Ureter (tissue), 1 donor: ENCODE results near the gene NIF3L1. TPM values are rescaled to one million over a fixed set of nuclear protein-coding genes. Genes with fewer than 3 reads are reported as not detected.

Experiments used
- DNase-seq: peaks from one replicate; pipeline ENCODE4 v3.0.0-alpha.2; 2020; ENCODE audit warnings: low spot score
- total RNA-seq: library from RNA; stranded (reverse); gene quantifications from one replicate; pipeline ENCODE4 v1.2.4, GENCODE V29; 2023
- donor health status: DM: yes; HTN: yes; CAD: no.

Gene NIF3L1, protein sequence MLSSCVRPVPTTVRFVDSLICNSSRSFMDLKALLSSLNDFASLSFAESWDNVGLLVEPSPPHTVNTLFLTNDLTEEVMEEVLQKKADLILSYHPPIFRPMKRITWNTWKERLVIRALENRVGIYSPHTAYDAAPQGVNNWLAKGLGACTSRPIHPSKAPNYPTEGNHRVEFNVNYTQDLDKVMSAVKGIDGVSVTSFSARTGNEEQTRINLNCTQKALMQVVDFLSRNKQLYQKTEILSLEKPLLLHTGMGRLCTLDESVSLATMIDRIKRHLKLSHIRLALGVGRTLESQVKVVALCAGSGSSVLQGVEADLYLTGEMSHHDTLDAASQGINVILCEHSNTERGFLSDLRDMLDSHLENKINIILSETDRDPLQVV
- total RNA-seq = 30.8 TPM

DNA sequence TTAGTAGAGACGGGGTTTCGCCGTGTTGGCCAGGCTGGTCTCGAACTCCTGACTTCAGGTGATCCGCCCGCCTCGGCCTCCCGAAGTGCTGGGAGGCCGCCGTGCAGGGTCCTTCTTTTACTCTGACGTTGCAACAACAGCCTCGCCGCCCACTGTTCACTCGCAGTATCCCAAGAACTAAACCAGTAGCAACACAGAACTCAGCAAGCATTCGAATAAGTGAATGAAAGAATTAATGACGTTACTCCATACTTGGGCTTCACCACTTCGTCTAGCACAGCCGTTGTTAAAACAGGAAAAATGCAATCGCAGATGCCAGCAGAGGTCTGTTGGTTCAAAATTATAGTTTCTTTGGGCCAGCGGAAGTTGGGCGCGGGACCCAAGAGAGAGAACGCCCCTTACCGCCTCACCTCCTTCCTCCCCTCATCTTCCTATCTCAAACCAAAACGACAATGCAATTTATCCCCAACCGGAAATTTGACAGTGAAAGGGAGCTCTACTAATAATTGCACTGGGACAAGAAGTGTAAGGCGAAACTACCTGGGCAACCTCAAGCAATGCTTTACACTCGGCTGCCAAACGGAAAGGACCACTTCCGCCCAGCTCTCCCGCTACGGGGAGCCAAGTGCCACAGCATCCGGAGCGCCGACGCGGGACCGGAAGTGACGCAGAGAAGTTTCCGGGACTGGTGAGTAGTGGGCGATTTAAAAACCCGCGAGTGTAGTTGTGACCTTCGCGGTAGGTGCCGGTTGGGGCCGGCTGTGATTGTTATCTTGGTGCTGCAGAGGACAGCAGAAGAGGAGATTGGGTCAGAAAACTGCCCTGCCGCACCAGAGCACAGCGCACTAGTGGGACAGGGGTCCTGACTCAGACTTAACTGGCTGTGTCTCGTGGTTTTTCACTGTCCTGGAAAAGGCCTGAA is at the start of gene NIF3L1, which contains the start of gene PPIL3:
Gene NIF3L1, plus strand, starts transcription at position 668 of the 922 bp plus-strand sequence. CDS start 2,573 bp downstream, outside the sequence.
Gene PPIL3, minus strand, starts transcription at position 374 of the 922 bp plus-strand sequence. CDS start 1,462 bp downstream, outside the sequence.
- peak; percentile 97 for DNase-seq

- DNase-seq = no peak
These were observed 49.7 kb upstream of the NIF3L1 start for GRCh38 chr2:200839513-200839912.

DNA sequence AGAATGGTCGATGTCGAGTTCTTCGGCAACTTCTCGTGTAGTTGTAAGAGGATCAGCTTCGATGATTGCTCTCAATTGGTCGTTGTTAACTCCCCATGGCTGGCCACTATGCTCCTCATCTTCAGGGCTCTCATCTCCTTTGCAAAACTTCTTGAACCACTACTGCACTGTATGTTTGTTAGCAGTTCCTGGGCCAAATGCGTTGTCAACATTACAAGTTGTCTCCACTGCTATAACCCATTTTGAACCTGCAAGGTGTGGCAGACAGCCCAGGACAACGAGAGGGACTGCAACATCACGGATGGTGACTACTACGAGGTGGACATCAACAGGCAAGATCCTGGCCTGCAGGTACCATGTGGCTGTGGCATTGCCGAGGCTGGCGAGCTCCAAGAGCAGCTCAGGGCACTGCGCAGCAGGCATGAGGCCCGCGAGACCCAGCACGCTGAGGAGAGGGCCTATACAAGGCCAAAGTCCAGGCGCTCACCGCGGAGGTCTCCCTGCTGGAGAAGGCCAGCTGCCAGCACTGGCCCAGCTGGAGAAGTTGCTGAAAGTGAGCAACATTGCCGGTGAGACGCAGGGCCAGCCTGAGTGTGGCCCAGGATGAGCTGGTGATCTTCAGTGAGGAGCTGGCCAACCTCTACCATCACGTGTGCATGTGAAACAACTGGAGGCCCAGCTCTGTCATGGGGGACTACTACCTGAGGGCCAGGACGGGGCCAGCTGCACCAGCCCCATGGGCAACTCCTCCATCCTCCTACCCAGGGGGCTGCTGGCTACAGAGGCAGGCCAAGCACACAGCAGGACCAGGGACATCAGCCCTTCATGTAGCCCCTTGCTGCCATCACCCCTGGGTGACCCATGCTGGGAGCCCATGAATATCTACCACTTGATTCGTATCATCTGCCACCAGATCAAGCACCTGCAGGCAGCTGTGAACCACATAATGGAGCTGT is 44.9 kb upstream of the NIF3L1 start:
- DNase-seq = no peak

- no peak for DNase-seq
These were observed 44.0 kb upstream of the NIF3L1 start for GRCh38 chr2:200845194-200845593.

DNA sequence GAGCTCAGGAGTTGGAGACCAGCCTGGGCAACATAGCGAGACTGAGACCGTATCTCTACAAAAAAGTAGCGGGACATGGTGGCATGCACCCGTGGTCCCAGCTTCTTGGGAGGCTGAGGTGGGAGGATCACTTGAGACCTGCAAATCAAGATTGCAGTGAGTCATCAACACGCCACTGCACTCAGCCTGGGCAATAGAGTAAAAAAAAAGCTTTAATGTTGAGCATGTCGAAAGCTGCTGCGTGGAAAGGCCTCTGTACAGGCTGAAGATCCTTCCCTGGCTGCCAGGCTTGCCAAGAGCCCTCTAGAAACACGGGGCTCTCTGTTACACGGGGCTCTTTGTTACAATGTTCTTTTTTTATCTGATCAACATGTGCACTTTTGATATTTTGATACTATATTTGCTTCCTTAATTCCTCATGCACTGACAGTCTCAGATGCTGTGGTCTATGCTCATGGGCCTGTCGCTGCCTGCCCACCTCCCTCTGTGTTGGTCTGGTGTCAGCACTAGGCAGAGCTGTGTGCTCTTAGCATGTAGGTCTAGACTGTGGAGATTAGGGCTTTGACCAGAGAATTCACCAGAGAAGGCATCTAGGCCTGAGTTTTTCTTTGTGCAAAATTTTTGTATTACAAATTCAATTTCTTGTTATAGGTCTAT is 43.4 kb upstream of the NIF3L1 start:
- no peak for DNase-seq

DNA sequence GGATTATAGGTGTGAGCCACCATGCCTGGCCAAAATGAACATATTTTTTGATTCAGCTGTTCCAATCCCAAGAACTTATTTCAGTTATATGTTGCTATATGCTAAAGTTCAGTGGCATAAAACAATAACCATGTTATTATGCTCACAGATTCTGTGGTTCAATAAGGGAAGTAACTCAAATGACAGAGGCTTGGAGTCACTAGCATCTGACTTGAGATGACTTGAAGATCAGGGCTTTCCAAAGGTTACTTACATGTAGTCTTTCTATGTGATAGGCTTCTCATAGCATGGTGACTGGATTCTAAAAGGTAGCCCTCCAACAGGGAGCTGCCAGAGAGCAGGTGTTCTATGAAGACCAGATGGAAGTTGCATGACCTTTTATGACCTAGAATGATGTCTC is 41.9 kb upstream of the NIF3L1 start:
- no peak for DNase-seq

- DNase-seq = no peak
These were observed 41.2 kb upstream of the NIF3L1 start for GRCh38 chr2:200847939-200848338.

DNA sequence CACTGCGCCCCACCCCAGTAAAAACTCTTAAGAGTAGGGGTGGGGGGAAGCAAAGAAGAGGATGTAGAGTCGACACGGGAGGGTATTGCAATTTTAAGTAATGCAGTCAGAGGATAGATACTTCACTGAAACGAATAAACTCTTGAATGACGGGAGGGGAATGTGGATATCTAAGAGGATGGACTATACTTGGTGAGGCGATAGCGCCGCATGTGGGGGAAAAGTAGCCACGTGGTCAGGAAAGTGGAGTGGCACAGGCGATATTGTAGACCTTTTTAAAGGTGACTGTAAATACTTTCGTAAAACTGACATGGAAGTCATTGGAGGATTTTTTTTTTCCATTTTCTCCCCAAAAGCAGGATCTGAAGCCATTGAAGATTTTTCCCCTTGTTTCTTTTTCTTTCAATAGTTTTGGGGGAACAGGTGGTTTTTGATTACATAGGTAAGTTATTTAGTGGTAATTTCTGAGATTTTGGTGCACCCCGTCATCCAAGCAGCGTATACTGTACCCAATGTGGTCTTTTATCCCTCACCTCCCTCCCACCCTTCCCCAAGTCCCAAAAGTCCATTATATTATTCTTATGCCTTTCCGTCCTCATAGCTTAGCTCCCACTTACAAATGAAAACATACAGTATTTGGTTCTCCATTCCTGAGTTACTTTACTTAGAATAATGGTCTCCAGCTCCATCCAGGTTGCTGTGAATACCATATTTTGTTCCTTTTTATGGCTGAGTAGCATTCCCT is 38.5 kb upstream of the NIF3L1 start:
- DNase-seq = no peak

DNA sequence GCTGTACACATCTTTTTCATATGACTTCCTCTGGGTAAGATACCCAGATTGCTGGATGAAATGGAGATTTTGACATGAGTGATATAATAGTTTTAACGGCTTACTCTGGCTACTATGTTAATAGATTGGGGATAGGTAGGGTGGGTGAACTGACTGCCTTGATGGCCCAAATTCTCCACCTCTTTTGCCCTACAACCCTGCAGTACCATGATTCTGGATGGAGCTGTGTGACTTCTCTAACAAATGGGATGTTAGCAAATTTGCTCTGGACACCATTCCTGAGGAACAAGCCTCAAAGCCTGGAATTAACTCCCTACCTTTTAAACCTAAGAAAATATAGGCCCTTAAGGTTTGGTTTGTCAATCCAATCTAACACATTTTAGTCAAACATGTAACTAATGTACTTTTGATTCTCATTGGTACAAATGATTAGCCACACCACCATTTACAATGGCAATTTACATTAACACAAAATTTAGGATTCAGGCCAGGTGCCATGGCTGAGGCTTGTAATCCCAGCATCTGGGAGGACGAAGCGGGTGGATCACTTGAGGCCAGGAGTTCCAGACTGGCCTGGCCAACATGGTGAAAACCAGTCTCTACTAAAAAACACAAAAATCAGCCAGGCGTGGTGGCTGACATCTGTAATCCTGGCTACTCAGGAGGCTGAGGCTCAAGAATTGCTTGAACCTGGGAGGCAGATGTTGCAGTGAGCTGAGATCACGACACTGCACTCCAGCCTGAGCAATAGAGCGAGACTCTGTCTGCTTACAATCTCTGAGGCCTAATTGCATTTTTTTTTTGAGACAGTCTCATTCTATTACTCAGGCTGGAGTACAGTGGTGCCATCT is 37.5 kb upstream of the NIF3L1 start:
- no peak for DNase-seq

DNA sequence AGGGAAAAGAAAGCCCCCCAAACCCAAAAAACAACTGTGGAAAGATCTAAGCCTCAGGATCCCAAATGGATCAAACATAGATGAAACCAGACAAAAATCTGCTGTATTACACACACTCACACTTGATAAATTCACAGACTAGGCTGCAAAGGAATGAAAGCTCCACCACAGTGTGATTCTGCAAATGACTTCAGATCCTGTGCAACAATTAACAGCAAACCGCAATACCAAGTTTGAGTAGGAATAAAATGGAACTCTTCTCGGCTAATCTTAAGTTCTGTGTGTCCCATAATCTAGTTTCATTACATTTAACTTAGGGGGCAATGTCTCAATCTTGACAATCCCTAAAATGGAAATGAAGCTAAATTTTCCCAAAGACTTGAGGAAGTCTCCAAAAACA is 36.6 kb upstream of the NIF3L1 start:
- DNase-seq = no peak

DNA sequence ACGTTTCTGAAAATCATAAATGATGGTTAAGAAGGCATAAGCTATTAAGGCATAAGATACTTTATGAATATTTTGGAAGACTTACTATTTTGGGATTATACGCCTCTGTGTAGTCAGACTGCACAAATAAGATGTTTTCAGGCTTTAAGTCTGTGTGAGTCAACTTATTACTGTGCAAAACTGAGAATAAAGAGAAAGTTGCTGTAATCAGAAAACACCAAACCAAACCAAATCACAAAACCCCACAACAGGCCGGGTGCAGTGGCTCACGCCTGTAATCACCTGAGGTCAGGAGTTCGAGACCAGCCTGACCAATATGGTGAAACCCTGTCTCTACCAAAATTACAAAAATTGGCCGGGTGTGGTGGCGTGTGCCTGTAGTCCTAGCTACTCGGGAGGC is 32.4 kb upstream of the NIF3L1 start:
- DNase-seq = no peak

GRCh38 chr2:200860092-200860795 is 28.9 kb upstream of the NIF3L1 start:
- no peak for DNase-seq

GRCh38 chr2:200861617-200862155 is 27.5 kb upstream of the NIF3L1 start:
- no peak for DNase-seq

- DNase-seq = peak; percentile 58
These were observed 26.6 kb upstream of the NIF3L1 start for GRCh38 chr2:200862532-200863000.

- peak; percentile 85 for DNase-seq
These were observed 25.4 kb upstream of the NIF3L1 start for GRCh38 chr2:200863782-200864175.

GRCh38 chr2:200864176-200865034 is 24.8 kb upstream of the NIF3L1 start, which contains the start of gene CLK1:
Gene CLK1 (minus strand): TSS chr2:200864658. CDS start chr2:200861862, 2,796 bp downstream.
- DNase-seq = peak; percentile 98

GRCh38 chr2:200869014-200869413 is 20.2 kb upstream of the NIF3L1 start:
- no peak for DNase-seq
